Measurements from ENCODE around the gene ACKR4.
"Not testable (repeated sequence)": the region's sequence is repeated elsewhere in the genome, so short reads cannot be mapped to it uniquely, and the experiment has no call there.

- not testable (repeated sequence) for TF ChIP-seq RBBP5 (IDR thresholded peaks at IDR 0.05; ENCODE audit: borderline replicate concordance, low read depth, low read length); POLR2A (IDR thresholded peaks at IDR 0.05; ENCODE audit: control extremely low read depth in 1 of 2, low read depth in 2 of 2, low read length in 2 of 2); CBX5 (IDR thresholded peaks at IDR 0.05; ENCODE audit: low read depth, low read length); SRF (IDR thresholded peaks at IDR 0.05; ENCODE audit: low read depth, low read length); JUND (IDR thresholded peaks at IDR 0.05; ENCODE audit: low read length); TAF1 (IDR thresholded peaks at IDR 0.05; ENCODE audit: low read depth, low read length)
- TF ChIP-seq, protein P1, sequence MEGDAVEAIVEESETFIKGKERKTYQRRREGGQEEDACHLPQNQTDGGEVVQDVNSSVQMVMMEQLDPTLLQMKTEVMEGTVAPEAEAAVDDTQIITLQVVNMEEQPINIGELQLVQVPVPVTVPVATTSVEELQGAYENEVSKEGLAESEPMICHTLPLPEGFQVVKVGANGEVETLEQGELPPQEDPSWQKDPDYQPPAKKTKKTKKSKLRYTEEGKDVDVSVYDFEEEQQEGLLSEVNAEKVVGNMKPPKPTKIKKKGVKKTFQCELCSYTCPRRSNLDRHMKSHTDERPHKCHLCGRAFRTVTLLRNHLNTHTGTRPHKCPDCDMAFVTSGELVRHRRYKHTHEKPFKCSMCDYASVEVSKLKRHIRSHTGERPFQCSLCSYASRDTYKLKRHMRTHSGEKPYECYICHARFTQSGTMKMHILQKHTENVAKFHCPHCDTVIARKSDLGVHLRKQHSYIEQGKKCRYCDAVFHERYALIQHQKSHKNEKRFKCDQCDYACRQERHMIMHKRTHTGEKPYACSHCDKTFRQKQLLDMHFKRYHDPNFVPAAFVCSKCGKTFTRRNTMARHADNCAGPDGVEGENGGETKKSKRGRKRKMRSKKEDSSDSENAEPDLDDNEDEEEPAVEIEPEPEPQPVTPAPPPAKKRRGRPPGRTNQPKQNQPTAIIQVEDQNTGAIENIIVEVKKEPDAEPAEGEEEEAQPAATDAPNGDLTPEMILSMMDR (IDR thresholded peaks at IDR 0.05; ENCODE audit: control extremely low read depth in 1 of 3, insufficient read depth in 1 of 3, low read depth in 1 of 3, low read length in 3 of 3): not testable (repeated sequence)
Observed at GRCh38 chr3:132606620-132607019, 9.6 kb downstream of the ACKR4 start.
